Ramos (cell line): ENCODE data around the gene OPCML.

ENCODE experiments used
- in situ Hi-C: fragments of 300-500 bp; cut with MboI; formaldehyde crosslinking; loops from one replicate; pipeline ENCODE4 v1.14.3; 2022; ENCODE audit warnings: low sequenced_read_pairs; ENCODE audit not compliant: unreplicated experiment

OPCML gene

GRCh38 chr11:133104009-133104744, 428.1 kb downstream of the OPCML start:
- in situ Hi-C loops = no loop called here

- in situ Hi-C loops = no loop called here
These were observed 435.3 kb downstream of the OPCML start for GRCh38 chr11:133096981-133097380.

GRCh38 chr11:133086518-133086917, 445.8 kb downstream of the OPCML start:
- in situ Hi-C loops = no loop called here

GRCh38 chr11:133082841-133083488, 449.3 kb downstream of the OPCML start:
- in situ Hi-C loops = no loop called here

GRCh38 chr11:133082453-133082781, 449.9 kb downstream of the OPCML start:
- in situ Hi-C loops = no loop called here

- in situ Hi-C loops = no loop called here
These were observed 450.4 kb downstream of the OPCML start for GRCh38 chr11:133081730-133082452.

GRCh38 chr11:133081020-133081419, 451.3 kb downstream of the OPCML start:
- in situ Hi-C loops = no loop called here

GRCh38 chr11:133078591-133079404, 453.5 kb downstream of the OPCML start:
- in situ Hi-C loops = no loop called here

- in situ Hi-C loops = no loop called here
These were observed 454.3 kb downstream of the OPCML start for GRCh38 chr11:133078012-133078411.

- in situ Hi-C loops = no loop called here
These were observed 456.9 kb downstream of the OPCML start for GRCh38 chr11:133075351-133075750.

- in situ Hi-C loops = no loop called here
These were observed 459.3 kb downstream of the OPCML start for GRCh38 chr11:133072858-133073582.

GRCh38 chr11:133072378-133072777, 459.9 kb downstream of the OPCML start:
- in situ Hi-C loops = no loop called here

GRCh38 chr11:133070791-133071190, 461.5 kb downstream of the OPCML start:
- in situ Hi-C loops = no loop called here

- in situ Hi-C loops = no loop called here
These were observed 462.1 kb downstream of the OPCML start for GRCh38 chr11:133070021-133070713.

- in situ Hi-C loops = no loop called here
These were observed 466.3 kb downstream of the OPCML start for GRCh38 chr11:133065847-133066485.

GRCh38 chr11:133064961-133065360, 467.3 kb downstream of the OPCML start:
- in situ Hi-C loops = no loop called here

- in situ Hi-C loops = no loop called here
These were observed 468.0 kb downstream of the OPCML start for GRCh38 chr11:133064152-133064877.

GRCh38 chr11:133058501-133058900, 473.8 kb downstream of the OPCML start:
- in situ Hi-C loops = no loop called here
